PC-3 (cell line): ENCODE data around the gene SNED1. TPM values are rescaled to one million over a fixed set of nuclear protein-coding genes. Genes with fewer than 3 reads are reported as not detected.

ENCODE experiments used
- ATAC-seq: fragments of 200-7000 bp; cut with Tn5 transposase; 2 replicates; pipeline ENCODE4 v1.9.1; 2020; ENCODE audit warnings: mild to moderate bottlenecking, moderate library complexity
- BruUV-seq: library from RNA; stranded (reverse); fragments of 400-500 nt; replicated peaks from 2 replicates; lab custom pipeline; 2021; lab: Mats Ljungman, UMichigan
- CTCF ChIA-PET: fragments of 300-600 bp; sonication (Branson Sonifier 250); formaldehyde crosslinking; loops from one replicate; lab custom pipeline; 2022; ENCODE audit warnings: antibody characterized with exemption; lab: Charles Lee
- POLR2A ChIA-PET: fragments of 300-600 bp; sonication (Branson Sonifier 250); formaldehyde crosslinking; loops from one replicate; lab custom pipeline; 2022; ENCODE audit warnings: antibody characterized with exemption; ENCODE audit not compliant: unreplicated experiment; lab: Charles Lee
- DNase-seq: peaks from one replicate; pipeline ENCODE4 v3.0.0-alpha.2; 2015
- H2AFZ ChIP-seq: fragments of 300-600 bp; sonication (generic); 2 replicates; pipeline ENCODE4 v1.6.0; 2016; ENCODE audit warnings: antibody characterized with exemption, low read length
- H3F3A ChIP-seq: fragments of 300-600 bp; sonication (generic); one replicate; pipeline ENCODE4 v1.6.0; 2017; ENCODE audit warnings: antibody characterized with exemption, low read length, control low read depth, mild to moderate bottlenecking; ENCODE audit not compliant: unreplicated experiment
- H3K27ac ChIP-seq: fragments of 300-600 bp; sonication (generic); 2 replicates; pipeline ENCODE4 v1.5.1; 2016; ENCODE audit warnings: mild to moderate bottlenecking, low read length
- H3K27me3 ChIP-seq: fragments of 300-600 bp; sonication (generic); 2 replicates; pipeline ENCODE4 v1.6.1; 2016; ENCODE audit warnings: low read length, mixed read lengths
- H3K36me3 ChIP-seq: fragments of 300-600 bp; sonication (generic); 2 replicates; pipeline ENCODE4 v1.6.1; 2016; ENCODE audit warnings: low read depth, mixed run types, low read length, mixed read lengths
- H3K4me1 ChIP-seq: fragments of 300-600 bp; sonication (generic); 2 replicates; pipeline ENCODE4 v1.5.1; 2016; ENCODE audit warnings: low read length; ENCODE audit not compliant: insufficient read depth
- H3K4me2 ChIP-seq: fragments of 300-600 bp; sonication (generic); 2 replicates; pipeline ENCODE4 v1.6.0; 2016; ENCODE audit warnings: low read length
- H3K4me3 ChIP-seq: fragments of 300-600 bp; sonication (generic); 2 replicates; pipeline ENCODE4 v1.5.1; 2016; ENCODE audit warnings: mild to moderate bottlenecking, low read length, mixed read lengths
- H3K79me2 ChIP-seq: fragments of 300-600 bp; sonication (generic); 2 replicates; pipeline ENCODE4 v1.6.1; 2017; ENCODE audit warnings: low read length, mixed read lengths
- H3K9ac ChIP-seq: fragments of 300-600 bp; sonication (generic); 2 replicates; pipeline ENCODE4 v1.6.0; 2016; ENCODE audit warnings: mild to moderate bottlenecking, low read length
- H3K9me2 ChIP-seq: fragments of 300-600 bp; sonication (generic); replicated peaks from 2 replicates; pipeline ENCODE4 v1.6.1; 2016; ENCODE audit warnings: mixed run types, low read length, mixed read lengths
- H3K9me3 ChIP-seq: fragments of 300-600 bp; sonication (generic); 2 replicates; pipeline ENCODE4 v1.6.1; 2016; ENCODE audit warnings: low read length, mixed read lengths
- H4K20me1 ChIP-seq: fragments of 300-600 bp; sonication (generic); 2 replicates; pipeline ENCODE4 v1.6.1; 2016; ENCODE audit warnings: low read length, mixed read lengths
- EZH2 ChIP-seq: fragments of 300-600 bp; sonication (generic); IDR thresholded peaks from one replicate; pipeline ENCODE4 v1.6.1; 2017; ENCODE audit warnings: antibody characterized with exemption, mild to moderate bottlenecking, low read length; ENCODE audit not compliant: unreplicated experiment
- EZH2phosphoT487 ChIP-seq: fragments of 300-600 bp; sonication (generic); IDR thresholded peaks from 2 replicates; pipeline ENCODE4 v1.6.1; 2018; ENCODE audit warnings: mild to moderate bottlenecking, antibody characterized with exemption, low read length, borderline replicate concordance
- intact Hi-C: fragments of 100-400 bp; cut with micrococcal nuclease; formaldehyde crosslinking; loops from 2 replicates; pipeline ENCODE4 v1.9.0; 2023
- total RNA-seq: library from RNA; depleted of rRNA; stranded (reverse); fragments of >200 nt; gene quantifications from 2 replicates; pipeline ENCODE4 v1.2.3, GENCODE V29; 2014
- TF ChIP-seq, protein P1 (sequence below): fragments of 300-600 bp; sonication (generic); conservative IDR thresholded peaks from 2 replicates; pipeline ENCODE4 v1.5.1; 2017; ENCODE audit warnings: antibody characterized with exemption, low read depth, mild to moderate bottlenecking, low read length

The SNED1 gene
- total RNA-seq, 1 experiment from 2014 or later: 0.66 TPM

- H3K4me2 ChIP-seq: no peak overlapping the region
- H3K4me1 ChIP-seq: no peaks in the 10 kb centered on the region
- POLR2A ChIA-PET: no interaction called here
- no peaks in the 10 kb centered on the region for H3K36me3 ChIP-seq
- H3K9me3 ChIP-seq: no peaks in the 10 kb centered on the region
- intact Hi-C loops: no loop called here
- no peak overlapping the region for H3K4me3 ChIP-seq
- H3F3A ChIP-seq: no peaks in the 10 kb centered on the region
- no peaks in the 10 kb centered on the region for H3K27me3 ChIP-seq
- no peaks in the 10 kb centered on the region for H4K20me1 ChIP-seq
- DNase-seq (no peak), ATAC-seq (no peak)
- no peak overlapping the region for H3K9ac ChIP-seq
- CTCF ChIA-PET: no interaction called here
- TF ChIP-seq, protein P1, sequence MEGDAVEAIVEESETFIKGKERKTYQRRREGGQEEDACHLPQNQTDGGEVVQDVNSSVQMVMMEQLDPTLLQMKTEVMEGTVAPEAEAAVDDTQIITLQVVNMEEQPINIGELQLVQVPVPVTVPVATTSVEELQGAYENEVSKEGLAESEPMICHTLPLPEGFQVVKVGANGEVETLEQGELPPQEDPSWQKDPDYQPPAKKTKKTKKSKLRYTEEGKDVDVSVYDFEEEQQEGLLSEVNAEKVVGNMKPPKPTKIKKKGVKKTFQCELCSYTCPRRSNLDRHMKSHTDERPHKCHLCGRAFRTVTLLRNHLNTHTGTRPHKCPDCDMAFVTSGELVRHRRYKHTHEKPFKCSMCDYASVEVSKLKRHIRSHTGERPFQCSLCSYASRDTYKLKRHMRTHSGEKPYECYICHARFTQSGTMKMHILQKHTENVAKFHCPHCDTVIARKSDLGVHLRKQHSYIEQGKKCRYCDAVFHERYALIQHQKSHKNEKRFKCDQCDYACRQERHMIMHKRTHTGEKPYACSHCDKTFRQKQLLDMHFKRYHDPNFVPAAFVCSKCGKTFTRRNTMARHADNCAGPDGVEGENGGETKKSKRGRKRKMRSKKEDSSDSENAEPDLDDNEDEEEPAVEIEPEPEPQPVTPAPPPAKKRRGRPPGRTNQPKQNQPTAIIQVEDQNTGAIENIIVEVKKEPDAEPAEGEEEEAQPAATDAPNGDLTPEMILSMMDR: no peak
- no peak for TF ChIP-seq EZH2
- TF ChIP-seq EZH2phosphoT487: no peak
- H2AFZ ChIP-seq: no peak overlapping the region
- H3K27ac ChIP-seq: no peak overlapping the region
- H3K9me2 ChIP-seq: no peaks in the 10 kb centered on the region
- BruUV-seq: no TSS peak
- H3K79me2 ChIP-seq: no peaks in the 10 kb centered on the region
Measured at GRCh38 chr2:241068942-241069810, 70.8 kb downstream of the SNED1 start.

GRCh38 chr2:241069821-241070281, 71.4 kb downstream of the SNED1 start:
- no peaks in the 10 kb centered on the region for H3K4me1 ChIP-seq
- H3K27me3 ChIP-seq: no peaks in the 10 kb centered on the region
- DNase-seq (no peak), ATAC-seq (no peak)
- TF ChIP-seq EZH2phosphoT487: no peak
- TF ChIP-seq, protein P1: no peak
- TF ChIP-seq EZH2: no peak
- H3K27ac ChIP-seq: no peak overlapping the region
- no peaks in the 10 kb centered on the region for H3K79me2 ChIP-seq
- no peak overlapping the region for H3K4me3 ChIP-seq
- CTCF ChIA-PET: no interaction called here
- H4K20me1 ChIP-seq: no peaks in the 10 kb centered on the region
- H2AFZ ChIP-seq: no peak overlapping the region
- H3F3A ChIP-seq: no peaks in the 10 kb centered on the region
- H3K9me2 ChIP-seq: no peaks in the 10 kb centered on the region
- intact Hi-C loops: no loop called here
- POLR2A ChIA-PET: no interaction called here
- no peaks in the 10 kb centered on the region for H3K36me3 ChIP-seq
- no TSS peak for BruUV-seq
- no peaks in the 10 kb centered on the region for H3K9me3 ChIP-seq
- no peak overlapping the region for H3K9ac ChIP-seq
- no peak overlapping the region for H3K4me2 ChIP-seq

GRCh38 chr2:241070361-241070760, 71.9 kb downstream of the SNED1 start:
- Histone ChIP-seq H3K9me2 (no peaks in the 10 kb centered on the region), H3K4me3 (no peak overlapping the region), H3K9me3 (no peaks in the 10 kb centered on the region), H3K27me3 (no peaks in the 10 kb centered on the region), H2AFZ (no peak overlapping the region), H4K20me1 (no peaks in the 10 kb centered on the region), H3K36me3 (no peaks in the 10 kb centered on the region), H3K9ac (no peak overlapping the region), H3F3A (no peaks in the 10 kb centered on the region), H3K27ac (no peak overlapping the region), H3K4me1 (no peaks in the 10 kb centered on the region), H3K4me2 (no peak overlapping the region), H3K79me2 (no peaks in the 10 kb centered on the region)
- TF ChIP-seq, protein P1: no peak
- no peak for TF ChIP-seq EZH2phosphoT487
- TF ChIP-seq EZH2: no peak
- ChIA-PET CTCF (no interaction called here), POLR2A (no interaction called here)
- BruUV-seq: no TSS peak
- ATAC-seq: no peak
- intact Hi-C loops: no loop called here
- DNase-seq: no peak
